ENCODE results near the gene RBBP5.

Gene RBBP5, protein sequence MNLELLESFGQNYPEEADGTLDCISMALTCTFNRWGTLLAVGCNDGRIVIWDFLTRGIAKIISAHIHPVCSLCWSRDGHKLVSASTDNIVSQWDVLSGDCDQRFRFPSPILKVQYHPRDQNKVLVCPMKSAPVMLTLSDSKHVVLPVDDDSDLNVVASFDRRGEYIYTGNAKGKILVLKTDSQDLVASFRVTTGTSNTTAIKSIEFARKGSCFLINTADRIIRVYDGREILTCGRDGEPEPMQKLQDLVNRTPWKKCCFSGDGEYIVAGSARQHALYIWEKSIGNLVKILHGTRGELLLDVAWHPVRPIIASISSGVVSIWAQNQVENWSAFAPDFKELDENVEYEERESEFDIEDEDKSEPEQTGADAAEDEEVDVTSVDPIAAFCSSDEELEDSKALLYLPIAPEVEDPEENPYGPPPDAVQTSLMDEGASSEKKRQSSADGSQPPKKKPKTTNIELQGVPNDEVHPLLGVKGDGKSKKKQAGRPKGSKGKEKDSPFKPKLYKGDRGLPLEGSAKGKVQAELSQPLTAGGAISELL

GRCh38 chr1:205121660-205122488 lies at the start of gene RBBP5:
Gene RBBP5 (minus strand): TSS chr1:205121978. CDS start chr1:205121873, 105 bp downstream.
- H3K9me3 ChIP-seq (ENCODE audit: control insufficient read depth, insufficient read depth, low read length), result no peaks in the 10 kb centered on the region
- H3K4me2 ChIP-seq (ENCODE audit: low read length), result peak within 1 kb of the TSS; percentile 79
- H4K20me1 ChIP-seq (ENCODE audit: control insufficient read depth, insufficient read depth, low read depth, low read length), result peaks cover 2% of the 10 kb centered on the region; the same call in 1 of the 2 replicates
- H3K36me3 ChIP-seq (ENCODE audit: control insufficient read depth, low read length), result peaks cover 22% of the 10 kb centered on the region
- H3K4me1 ChIP-seq (ENCODE audit: control insufficient read depth, low read length), result peaks cover 45% of the 10 kb centered on the region
- TF ChIP-seq EZH2phosphoT487 (IDR thresholded peaks at IDR 0.05; ENCODE audit: borderline replicate concordance, low read length) (no peak), CTCF (IDR thresholded peaks at IDR 0.05; ENCODE audit: low read depth, low read length, poor library complexity, severe bottlenecking) (peak; percentile 88)
- H3K9me2 ChIP-seq (replicated peaks; ENCODE audit: control insufficient read depth, low read length), result no peaks in the 10 kb centered on the region
- peak within 1 kb of the TSS; percentile 92 for H3K4me3 ChIP-seq (ENCODE audit: low read length)
- H3K27me3 ChIP-seq (ENCODE audit: control insufficient read depth, low read length), result no peaks in the 10 kb centered on the region
- H3F3A ChIP-seq (ENCODE audit: control insufficient read depth, insufficient read depth), result no peaks in the 10 kb centered on the region
- H3K79me2 ChIP-seq (ENCODE audit: control insufficient read depth, low read length), result peaks cover 46% of the 10 kb centered on the region
- H3K27ac ChIP-seq (ENCODE audit: low read depth, low read length), result peak within 1 kb of the TSS; percentile 69

DNA sequence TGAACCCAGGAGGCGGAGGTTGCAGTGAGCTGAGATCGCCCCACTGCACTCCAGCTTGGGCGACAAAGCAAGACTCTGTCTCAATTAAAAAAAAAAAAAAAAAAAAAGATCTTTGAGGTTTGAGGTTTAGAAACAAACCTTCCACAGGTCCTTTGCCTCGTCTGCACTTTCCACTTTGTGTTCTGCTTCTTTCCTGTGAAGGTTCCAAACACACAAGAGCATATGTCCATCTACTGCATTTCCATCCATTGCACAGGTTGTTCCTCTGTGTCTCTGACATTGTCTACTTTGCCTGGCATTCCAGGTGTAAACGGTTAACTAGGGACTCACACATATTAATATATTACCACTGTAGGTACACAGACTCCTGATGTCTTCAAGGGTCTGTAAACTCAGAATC lies 49.6 kb upstream of the RBBP5 start:
- H3K36me3 ChIP-seq (ENCODE audit: control insufficient read depth, low read length), result peaks cover 4% of the 10 kb centered on the region; the same call in 1 of the 2 replicates
- H3K9me2 ChIP-seq (replicated peaks; ENCODE audit: control insufficient read depth, low read length), result no peaks in the 10 kb centered on the region
- no peaks in the 10 kb centered on the region for H3K27me3 ChIP-seq (ENCODE audit: control insufficient read depth, low read length)
- no peaks in the 10 kb centered on the region for H3K4me1 ChIP-seq (ENCODE audit: control insufficient read depth, low read length)
- no peaks in the 10 kb centered on the region for H3F3A ChIP-seq (ENCODE audit: control insufficient read depth, insufficient read depth)
- H3K4me3 ChIP-seq (ENCODE audit: low read length), result no peak overlapping the region
- no peaks in the 10 kb centered on the region for H3K79me2 ChIP-seq (ENCODE audit: control insufficient read depth, low read length)
- TF ChIP-seq EZH2phosphoT487 (IDR thresholded peaks at IDR 0.05; ENCODE audit: borderline replicate concordance, low read length), result no peak
- no peak for TF ChIP-seq CTCF (IDR thresholded peaks at IDR 0.05; ENCODE audit: low read depth, low read length, poor library complexity, severe bottlenecking)
- no peaks in the 10 kb centered on the region for H3K9me3 ChIP-seq (ENCODE audit: control insufficient read depth, insufficient read depth, low read length)
- H4K20me1 ChIP-seq (ENCODE audit: control insufficient read depth, insufficient read depth, low read depth, low read length), result no peaks in the 10 kb centered on the region; the same call in 1 of the 2 replicates
- no peak overlapping the region for H3K27ac ChIP-seq (ENCODE audit: low read depth, low read length)
- no peak overlapping the region for H3K4me2 ChIP-seq (ENCODE audit: low read length)

DNA sequence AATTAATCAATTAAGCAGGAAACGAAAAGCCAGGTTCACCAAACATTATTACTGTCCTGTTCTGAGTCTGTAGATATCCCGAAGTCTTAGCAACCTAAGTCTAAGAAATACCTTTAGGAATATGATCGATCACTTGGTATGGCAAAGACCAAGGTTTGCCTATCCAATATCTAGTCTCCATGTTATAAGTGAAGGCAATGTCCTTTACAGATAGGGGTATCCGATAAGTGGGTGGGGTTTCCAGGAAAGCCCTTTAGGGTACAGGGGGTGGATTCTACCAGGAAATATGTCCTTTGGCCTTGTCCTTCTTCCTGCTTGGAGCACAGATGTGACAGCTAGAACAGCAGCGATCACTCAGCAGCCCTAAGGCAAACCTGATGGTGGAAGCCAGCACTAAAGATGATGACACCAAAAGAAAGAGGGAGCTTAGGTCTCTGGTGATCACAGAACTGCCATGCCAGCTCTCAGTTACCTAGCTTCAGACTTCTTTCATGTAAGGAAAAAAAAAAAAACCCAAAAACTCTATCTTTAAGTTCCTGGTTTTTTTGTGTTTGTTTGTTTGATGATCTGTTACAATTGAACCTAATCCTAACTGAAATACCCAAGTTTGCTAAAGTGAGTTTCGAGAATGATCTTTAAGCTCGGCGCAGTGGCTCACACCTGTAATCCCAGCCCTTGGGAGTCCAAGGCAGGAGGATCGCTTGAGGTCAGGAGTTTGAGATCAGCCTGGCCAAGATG lies 48.9 kb upstream of the RBBP5 start:
- H3K4me1 ChIP-seq (ENCODE audit: control insufficient read depth, low read length), result no peaks in the 10 kb centered on the region
- H3K4me2 ChIP-seq (ENCODE audit: low read length), result no peak overlapping the region
- no peak overlapping the region for H3K27ac ChIP-seq (ENCODE audit: low read depth, low read length)
- H3K79me2 ChIP-seq (ENCODE audit: control insufficient read depth, low read length), result no peaks in the 10 kb centered on the region
- H3K27me3 ChIP-seq (ENCODE audit: control insufficient read depth, low read length), result no peaks in the 10 kb centered on the region
- H4K20me1 ChIP-seq (ENCODE audit: control insufficient read depth, insufficient read depth, low read depth, low read length), result no peaks in the 10 kb centered on the region; the same call in 1 of the 2 replicates
- peaks cover 4% of the 10 kb centered on the region; the same call in 1 of the 2 replicates for H3K36me3 ChIP-seq (ENCODE audit: control insufficient read depth, low read length)
- no peaks in the 10 kb centered on the region for H3K9me3 ChIP-seq (ENCODE audit: control insufficient read depth, insufficient read depth, low read length)
- no peaks in the 10 kb centered on the region for H3K9me2 ChIP-seq (replicated peaks; ENCODE audit: control insufficient read depth, low read length)
- no peaks in the 10 kb centered on the region for H3F3A ChIP-seq (ENCODE audit: control insufficient read depth, insufficient read depth)
- H3K4me3 ChIP-seq (ENCODE audit: low read length), result no peak overlapping the region
- no peak for TF ChIP-seq CTCF (IDR thresholded peaks at IDR 0.05; ENCODE audit: low read depth, low read length, poor library complexity, severe bottlenecking)
- no peak for TF ChIP-seq EZH2phosphoT487 (IDR thresholded peaks at IDR 0.05; ENCODE audit: borderline replicate concordance, low read length)

Data from DOHH2 (cell line).